ENCODE measurements around the gene OR2F2.

Gene OR2F2

DNA sequence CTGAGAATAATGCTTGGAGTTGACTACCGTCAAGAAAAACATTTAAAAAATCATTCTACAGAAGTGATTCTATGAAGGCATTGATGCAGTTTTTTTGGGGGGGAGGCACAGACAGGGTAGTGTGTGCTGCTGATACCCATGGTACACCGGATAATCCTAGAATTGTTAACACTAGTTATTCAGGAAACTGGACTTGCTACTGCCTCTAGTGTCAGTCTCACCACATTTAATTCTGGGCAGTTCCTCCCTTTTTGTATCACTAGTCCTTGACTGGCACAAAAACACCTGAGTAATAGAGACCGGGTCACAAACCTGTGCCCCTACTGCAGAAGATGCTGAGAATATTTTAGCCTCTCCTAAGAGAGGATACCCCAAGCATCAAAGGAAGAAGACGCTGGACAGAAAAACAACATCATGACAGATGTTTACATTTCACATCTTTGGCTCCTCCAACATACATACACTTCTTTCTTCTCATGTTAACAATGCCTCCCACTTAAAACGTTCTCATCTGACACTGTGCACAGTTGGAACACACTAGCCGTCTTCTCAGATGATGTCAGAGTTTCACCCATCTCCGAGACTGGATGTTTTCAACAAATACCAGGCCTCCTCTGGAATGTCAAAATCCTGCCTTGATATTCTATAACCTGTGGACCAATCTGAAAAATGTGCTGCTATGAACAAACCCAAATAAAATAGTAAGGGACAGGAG lies 19.9 kb upstream of the OR2F2 start:
- no peak for DNase-seq (ENCODE audit: low read depth)

DNA sequence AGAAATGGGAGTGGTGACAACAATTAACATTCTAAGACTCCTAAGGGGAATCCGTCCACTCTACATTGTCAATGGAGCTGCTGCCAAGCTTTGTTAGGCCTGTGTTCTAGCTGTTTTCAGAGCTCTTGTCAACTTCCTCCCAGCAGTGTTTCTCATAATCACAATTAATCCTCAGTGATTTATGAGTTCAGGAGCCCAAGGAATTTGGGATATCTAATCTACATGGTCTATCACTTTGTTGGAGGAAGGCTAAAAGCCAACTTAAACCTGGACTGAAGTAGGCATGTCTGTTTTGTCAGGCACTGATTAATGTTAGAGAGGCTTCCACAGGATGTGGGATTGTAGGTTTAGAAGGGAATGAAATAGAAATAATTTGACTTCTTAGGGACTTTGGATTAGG lies 10.2 kb upstream of the OR2F2 start:
- DNase-seq (ENCODE audit: low read depth): no peak

DNA sequence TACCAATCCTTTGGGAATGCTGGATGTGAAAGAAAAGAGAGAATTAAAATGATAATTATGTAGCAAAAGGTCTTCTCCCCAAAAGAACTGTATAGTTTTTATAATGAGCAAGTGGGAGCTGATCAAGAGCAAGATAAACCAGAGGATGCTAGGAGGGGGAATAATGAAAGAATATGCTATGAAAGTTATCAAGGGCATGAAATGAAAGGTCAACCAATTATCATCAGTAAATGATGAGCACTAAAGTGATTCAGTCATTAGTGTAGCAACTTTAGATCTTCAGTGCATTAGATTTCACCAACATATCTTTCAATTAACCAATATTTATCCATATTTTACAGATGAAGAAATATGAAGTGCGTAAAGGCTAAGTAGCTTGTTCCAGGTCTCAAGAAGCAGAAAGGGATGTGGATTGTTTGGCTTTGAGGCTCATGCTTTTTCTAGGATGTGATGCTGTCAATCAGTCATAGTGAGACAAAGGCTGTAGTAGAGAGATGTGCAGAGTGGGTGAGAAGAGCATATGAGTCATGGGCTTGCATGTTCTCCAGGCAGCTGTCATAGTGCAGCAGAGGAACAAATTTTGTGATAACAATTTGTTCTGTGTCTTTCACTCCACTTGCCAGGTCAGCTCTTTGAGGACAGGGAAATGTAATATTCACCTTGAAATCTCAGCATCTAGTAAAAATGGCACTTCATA lies 5.7 kb upstream of the OR2F2 start:
- DNase-seq (ENCODE audit: low read depth): no peak

DNA sequence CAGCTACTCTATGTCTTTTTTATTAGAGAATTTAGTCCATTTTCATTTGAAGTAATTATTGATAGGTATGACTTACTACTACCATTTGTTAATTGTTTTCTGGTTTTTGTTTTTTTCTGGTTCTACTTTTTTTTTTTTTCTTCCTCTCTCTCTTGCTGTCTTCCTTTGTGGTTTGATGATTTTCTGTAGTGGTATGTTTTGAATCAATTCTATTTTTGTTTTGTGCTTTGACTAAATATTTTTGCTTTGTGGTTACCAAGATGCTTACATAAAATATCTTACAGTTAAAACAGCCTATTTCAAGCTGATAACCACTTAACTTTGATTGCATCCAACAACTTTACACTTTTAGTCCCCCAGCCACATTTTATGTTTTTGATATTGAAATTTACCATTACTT lies 3.3 kb upstream of the OR2F2 start:
- peak; percentile 40 for DNase-seq (ENCODE audit: low read depth)

DNA sequence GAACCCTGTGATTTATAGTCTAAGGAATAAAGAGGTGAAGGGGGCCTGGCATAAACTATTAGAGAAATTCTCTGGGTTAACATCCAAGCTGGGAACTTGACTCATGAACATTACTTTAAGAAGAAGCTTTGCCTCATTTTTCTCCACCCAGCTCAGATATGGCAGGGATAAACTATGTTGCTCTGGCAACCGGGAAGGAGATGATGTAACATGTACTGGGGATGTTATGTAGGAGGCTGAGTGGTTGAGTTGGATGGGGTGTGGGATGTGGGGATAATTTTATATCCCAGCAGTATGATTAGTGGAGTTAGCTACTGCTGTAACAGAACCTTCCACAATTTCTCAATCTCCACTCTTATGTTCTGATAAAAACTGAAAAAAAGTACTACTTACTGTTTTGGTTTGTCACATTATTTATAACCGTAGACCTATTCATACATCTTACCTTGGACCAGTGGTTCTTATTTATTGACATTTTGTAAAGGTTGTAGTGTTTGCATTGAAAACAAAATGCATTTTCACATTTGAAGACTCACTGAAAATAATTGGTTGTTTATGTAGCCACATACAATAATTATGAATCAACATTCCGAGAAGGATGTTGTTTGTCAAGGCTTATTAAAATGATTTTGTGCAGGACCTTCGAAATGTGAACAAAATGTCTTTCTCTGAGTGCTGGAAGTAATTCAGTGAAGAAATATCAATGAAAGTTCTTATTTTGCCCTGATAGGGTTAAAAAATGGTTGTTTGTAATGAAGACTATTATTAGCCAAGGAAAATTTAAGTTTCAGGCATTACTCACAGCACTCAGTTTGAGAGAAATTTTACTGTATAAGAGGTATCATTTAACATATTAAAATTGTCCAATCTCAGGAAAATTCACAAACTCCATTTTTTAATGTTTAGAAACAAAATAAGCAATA lies 1.3 kb downstream of the OR2F2 start:
- DNase-seq (ENCODE audit: low read depth): peak; percentile 84

- DNase-seq (ENCODE audit: low read depth): no peak
Observed at GRCh38 chr7:143938379-143939243, 3.6 kb downstream of the OR2F2 start.

DNA sequence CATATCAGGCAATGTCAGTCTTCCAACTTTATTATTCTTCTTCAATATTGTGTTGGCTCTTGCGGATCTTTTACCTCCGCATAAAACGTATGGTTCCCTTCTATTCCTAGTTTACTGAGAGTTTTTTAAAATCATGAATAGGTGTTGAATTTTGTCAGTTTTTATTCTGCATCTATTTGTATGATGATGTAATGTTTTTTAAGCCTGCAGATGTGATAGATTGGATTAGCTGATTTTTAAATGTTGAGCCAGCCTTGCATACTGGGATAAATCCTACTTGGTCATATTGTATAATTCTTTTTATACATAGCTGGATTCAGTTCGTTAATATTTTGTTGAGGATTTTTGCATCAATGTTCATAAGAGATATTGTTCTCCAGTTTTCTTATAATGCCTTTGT lies 10.4 kb downstream of the OR2F2 start:
- DNase-seq (ENCODE audit: low read depth): no peak

DNA sequence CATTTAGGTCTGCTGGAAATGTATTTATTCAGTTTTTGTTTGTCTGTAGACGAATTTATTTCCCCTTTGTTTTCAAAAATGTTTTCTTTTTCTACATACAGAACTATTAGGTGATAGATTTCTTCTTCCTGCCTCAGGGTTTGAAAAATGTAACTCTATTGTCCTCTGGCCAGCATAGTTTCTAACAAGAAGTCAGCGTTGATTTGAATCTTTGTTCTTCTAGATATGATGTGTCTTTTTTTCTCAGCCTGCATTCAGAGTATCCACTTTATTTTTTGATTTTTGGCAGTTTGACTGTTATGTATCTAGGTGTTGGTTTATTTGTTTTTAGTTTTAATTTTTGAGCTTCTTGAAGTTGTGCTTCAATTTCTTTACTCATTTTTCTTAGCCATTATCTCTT lies 12.1 kb downstream of the OR2F2 start:
- DNase-seq (ENCODE audit: low read depth): no peak

GRCh38 chr7:143948733-143949132 lies 13.7 kb downstream of the OR2F2 start:
- no peak for DNase-seq (ENCODE audit: low read depth)

GRCh38 chr7:143953421-143953820 lies 18.4 kb downstream of the OR2F2 start:
- DNase-seq (ENCODE audit: low read depth): no peak

GRCh38 chr7:143954135-143954534 lies 19.1 kb downstream of the OR2F2 start:
- DNase-seq (ENCODE audit: low read depth): no peak

- DNase-seq (ENCODE audit: low read depth): no peak
Observed at GRCh38 chr7:143954544-143954943, 19.5 kb downstream of the OR2F2 start, which contains the start of gene OR2F1. TSS of gene OR2F1 (plus strand) at chr7:143954844. CDS start at chr7:143959971, 5,127 bp downstream.

- DNase-seq (ENCODE audit: low read depth): no peak
Observed at GRCh38 chr7:143958781-143959180, 23.7 kb downstream of the OR2F2 start.

GRCh38 chr7:143960813-143961610 lies 26.0 kb downstream of the OR2F2 start:
- DNase-seq (ENCODE audit: low read depth): no peak

DNA sequence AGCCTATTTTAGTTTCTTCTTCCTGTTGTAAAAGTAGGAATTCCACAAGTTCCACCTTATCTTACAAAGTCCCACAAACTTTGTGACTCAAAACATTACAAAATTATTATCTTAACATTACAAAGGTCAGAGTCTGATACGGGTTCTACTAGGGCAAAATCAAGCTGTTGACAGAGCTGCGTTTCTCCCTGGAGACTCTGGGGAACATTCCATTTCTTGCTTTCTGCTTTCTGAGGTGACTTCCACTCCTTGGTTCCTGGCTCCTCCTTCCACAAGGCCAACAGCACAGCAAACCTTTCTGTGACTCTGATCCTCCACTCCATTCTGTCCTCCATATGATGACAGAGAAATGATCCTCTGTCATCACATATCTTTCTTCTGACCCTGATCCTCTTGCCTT lies 30.2 kb downstream of the OR2F2 start:
- no peak for DNase-seq (ENCODE audit: low read depth)

DNA sequence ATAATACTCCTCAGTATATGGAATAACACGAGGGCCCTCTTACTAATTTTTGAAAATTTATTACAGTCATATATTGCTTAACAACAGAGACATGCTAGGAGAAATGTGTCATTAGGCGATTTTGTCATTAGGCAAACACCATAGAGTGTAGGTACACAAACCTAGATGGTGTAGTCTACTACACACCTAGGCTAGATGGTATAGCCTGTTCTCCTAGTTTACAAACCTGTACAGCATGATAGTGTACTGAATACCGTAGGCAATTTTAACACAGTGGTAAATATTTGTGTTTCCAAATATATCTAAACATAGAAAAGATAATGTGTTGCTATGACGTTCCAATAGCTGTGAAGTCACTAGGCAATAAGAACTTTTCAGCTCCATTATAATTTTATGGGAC lies 32.4 kb downstream of the OR2F2 start:
- no peak for DNase-seq (ENCODE audit: low read depth)

- no peak for DNase-seq (ENCODE audit: low read depth)
Observed at GRCh38 chr7:143973870-143974416, 38.9 kb downstream of the OR2F2 start.

- DNase-seq (ENCODE audit: low read depth): peak; percentile 8
Observed at GRCh38 chr7:143974459-143974858, 39.4 kb downstream of the OR2F2 start.

GRCh38 chr7:143975617-143976016 lies 40.6 kb downstream of the OR2F2 start:
- no peak for DNase-seq (ENCODE audit: low read depth)

- DNase-seq (ENCODE audit: low read depth): no peak
Observed at GRCh38 chr7:143978585-143978984, 43.6 kb downstream of the OR2F2 start.

Measured in GM04503 (cell line).